CD4-positive, alpha-beta T cell treated with Interferon gamma for 1 hour (primary cell): Measurements from ENCODE around the gene DDC.
"Not testable (repeated sequence)": the region's sequence is repeated elsewhere in the genome, so short reads cannot be mapped to it uniquely, and the experiment has no call there.

Experiments
- DNase-seq: peaks from one replicate; pipeline ENCODE4 v3.0.0-alpha.2; 2020

The DDC gene

DNA sequence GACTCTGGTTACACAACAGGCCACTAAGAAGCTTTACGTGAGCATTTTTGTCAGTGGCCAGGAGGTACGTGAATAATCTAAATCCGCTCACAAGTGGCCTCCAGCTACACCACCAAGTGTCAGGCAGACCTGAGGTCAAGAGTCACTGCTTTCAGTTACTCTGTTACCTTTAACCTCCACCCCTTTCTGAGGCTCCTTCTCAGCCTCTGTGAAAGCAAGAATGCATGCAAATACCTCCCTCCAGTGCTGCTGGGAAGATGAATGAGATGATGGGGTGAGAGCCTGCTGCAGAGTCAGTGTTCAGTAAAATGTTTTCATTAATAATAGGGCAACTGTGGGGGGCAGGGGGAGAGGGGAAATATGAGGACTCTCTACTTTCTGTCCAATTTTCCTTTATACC lies 11.2 kb downstream of the DDC start:
- DNase-seq: no peak

DNA sequence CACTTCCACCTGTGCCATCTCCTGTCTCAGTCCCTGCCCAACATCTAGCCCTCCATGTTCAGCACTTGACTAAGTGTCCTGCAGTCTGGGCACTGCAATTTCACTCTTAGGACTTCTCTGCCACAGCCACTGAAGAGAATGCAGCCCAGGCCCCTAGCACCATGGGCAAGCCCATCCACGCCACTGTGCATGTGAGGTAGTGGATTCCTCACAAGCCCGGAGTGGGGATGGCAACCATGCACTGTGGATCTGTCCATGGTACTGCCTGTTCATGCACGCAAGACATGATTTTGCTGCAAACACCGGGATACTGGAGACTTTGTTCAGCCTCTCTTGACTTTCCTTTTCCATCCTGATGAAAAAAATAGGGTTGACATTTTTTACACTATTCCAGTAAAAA lies 12.3 kb downstream of the DDC start:
- DNase-seq: no peak

DNA sequence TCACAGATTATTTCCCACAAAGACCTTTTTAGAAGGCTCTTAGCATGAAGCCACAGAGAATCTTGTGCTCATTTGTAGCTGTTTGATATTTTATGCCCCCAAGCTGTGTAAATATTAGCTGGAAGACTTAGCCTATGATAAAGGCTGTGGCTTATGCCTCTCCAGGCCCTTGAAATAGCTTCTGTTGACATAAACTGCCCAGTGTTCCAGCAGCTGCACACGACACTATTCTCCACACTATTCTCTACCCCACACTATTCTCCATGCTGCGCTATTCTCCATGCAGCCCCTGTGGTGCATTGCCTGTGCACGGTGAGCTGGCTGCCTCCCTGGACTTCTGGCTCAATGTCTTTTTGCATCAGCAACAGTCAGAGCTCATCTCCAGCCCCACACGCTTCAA lies 13.1 kb downstream of the DDC start:
- DNase-seq: no peak

DNA sequence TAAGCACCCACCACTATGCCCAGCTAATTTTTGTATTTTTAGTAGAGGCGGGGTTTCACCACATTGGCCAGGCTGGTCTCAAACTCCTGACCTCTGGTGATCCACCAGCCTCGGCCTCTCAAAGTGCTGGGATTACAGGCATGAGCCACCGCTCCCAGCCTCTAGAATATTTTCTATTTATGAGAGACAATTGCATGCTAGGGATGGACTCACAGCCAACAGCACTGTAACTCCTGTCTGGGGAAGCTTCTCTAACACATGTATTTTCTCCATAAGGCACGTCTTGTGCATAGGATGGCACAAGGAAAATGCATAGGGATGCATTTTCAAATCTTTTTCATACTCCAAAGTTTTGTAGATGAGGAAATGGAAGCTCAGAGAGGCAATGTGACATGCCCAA lies 19.6 kb downstream of the DDC start:
- not testable (repeated sequence) for DNase-seq

GRCh38 chr7:50544992-50545391 lies 20.2 kb downstream of the DDC start:
- no peak for DNase-seq

DNA sequence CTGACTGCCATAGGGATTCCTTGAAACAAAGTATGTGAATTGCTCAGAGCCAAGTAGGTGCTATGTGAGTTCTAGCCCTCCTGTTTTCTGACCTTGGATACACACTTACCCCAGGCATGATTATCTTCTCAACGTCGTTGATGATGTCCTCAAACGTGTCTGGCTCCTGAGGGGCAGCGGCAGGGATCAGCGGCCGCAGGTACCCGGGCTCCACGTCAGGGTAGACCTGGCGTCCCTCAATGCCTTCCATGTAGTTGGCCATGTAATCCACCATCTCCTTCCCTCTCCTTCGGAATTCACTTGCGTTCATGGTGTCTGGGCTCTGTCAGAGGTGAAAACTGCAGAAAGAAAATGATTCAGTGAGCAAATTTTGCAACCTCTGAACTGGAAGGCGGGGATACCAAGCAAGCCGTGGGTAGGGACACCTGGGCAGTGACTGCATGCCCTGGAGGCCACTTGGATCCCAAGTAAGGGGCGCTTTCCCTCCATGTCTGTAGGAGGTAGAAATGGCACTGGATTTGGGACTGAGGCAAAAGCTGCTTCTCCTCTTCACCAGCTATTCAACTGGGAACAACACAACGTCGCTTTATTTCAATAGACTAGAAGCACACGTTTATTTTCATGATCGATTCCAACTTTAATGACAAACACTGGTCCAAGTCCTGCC lies 21.3 kb downstream of the DDC start:
- no peak for DNase-seq

DNA sequence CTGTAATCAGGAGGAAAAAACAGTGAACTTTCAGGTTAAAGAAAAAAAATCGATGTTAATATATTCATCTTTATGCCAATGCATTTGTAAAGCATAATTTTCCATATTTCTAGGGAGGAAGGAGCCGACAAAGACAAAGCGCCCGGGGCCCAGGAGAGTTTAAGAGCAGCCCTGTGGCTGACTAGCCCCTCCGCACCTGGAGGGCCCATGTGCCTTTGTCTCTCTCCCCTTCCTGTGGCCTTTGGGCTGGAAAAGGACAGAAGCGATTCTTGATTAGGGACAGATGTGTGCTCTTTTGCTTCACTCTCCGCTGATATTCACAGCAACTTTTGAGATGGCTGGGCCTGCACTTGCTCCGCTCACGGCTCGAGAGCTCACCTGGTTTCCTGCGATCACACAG lies 23.1 kb downstream of the DDC start:
- no peak for DNase-seq

GRCh38 chr7:50540785-50541579 lies 24.2 kb downstream of the DDC start:
- DNase-seq: no peak

- no peak for DNase-seq
These were observed 25.5 kb downstream of the DDC start for GRCh38 chr7:50539725-50540124.

- no peak for DNase-seq
These were observed 26.7 kb downstream of the DDC start for GRCh38 chr7:50538478-50538877.

GRCh38 chr7:50537417-50537816 lies 27.8 kb downstream of the DDC start:
- no peak for DNase-seq

DNA sequence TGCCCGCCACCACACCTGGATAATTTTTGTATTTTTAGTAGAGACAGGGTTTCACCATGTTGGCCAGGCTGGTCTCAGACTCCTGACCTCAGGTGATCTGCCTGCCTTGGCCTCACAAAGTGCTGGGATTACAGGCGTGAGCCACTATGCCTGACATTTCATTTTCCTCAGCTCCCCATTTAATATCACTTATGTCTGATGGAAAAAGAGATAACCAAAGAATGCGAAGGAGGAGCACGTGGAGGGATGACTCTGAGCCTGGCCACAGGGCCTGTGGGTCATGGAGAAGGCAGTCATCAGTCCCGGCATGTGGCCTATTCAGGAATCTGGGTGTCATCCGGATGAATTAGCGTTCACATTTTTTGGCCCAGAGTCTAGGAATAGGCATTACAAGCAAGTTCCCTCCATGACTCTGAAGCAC lies 29.9 kb downstream of the DDC start:
- DNase-seq: not testable (repeated sequence)

DNA sequence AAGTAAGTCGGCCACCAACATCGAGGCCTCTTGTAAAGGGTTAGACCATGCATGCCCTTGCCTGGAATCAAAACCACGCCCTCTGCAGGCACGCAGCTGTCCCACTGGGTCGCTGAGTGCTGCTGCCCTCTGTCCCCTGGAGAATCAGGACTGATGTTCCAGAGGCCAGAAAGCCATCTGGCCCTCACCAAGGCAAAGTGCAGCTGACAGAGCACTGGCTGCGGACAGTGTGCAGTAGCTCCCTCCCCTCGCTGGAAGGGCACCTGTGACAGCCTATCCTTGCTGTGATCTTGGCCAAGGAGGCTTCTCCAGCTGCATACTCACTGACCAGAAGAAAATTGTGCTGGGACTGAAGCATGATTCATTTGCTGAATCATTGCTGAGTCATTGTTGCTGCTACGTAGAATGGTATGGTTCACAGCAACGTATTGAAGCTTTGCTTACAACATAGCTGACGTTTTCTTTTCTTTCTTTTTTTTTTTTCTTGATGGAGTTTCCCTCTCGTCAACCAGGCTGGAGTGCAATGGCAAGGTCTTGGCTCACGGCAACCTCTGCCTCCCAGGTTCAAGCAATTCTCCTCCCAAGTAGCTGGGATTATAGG lies 30.4 kb downstream of the DDC start:
- DNase-seq: no peak

DNA sequence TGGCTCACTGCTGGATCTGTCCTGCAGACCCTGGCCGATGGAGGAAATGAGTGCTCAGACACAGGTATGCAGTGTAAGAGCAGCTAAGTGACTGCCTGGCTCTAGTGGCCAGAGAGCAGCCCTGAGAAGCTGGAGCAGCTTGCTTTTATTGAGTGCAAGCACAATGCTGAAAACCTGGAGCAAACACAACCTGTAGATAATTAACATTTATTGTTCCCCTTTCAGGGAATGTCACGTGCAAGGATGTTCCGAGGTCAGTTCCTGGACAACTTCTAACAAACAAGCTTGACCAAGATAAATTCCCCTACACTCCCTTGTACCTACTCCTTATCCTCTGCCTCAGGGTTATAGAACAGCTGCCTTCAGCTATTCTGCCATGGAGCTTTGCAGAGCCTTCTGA lies 31.3 kb downstream of the DDC start:
- no peak for DNase-seq

GRCh38 chr7:50531928-50532327 lies 33.3 kb downstream of the DDC start:
- no peak for DNase-seq

DNA sequence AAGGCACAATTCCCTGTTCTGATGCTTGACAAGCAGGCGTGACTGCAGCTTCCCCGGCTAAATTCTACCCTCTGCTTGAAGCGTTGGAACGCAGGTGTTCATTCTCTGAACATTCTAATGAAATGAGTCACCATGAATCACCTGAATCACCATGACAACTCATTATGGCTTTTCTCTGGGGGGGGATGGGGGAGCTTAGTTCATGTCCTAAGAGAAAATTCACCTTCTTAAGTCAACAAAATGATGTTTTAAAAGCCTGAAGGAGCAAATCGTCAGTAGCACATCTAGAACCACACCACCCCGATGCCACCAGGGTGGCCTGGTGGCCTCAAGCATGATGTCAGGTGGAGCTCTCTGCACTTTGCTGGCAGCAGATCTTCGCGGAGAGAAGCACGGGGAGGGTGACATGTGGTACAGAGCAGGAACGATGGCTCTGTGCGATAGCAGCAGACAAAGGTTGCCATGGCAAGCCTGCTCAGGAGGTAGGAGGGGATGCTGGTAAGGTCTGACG lies 33.7 kb downstream of the DDC start:
- no peak for DNase-seq

- no peak for DNase-seq
These were observed 34.4 kb downstream of the DDC start for GRCh38 chr7:50530766-50531165.

- DNase-seq: no peak
These were observed 35.9 kb downstream of the DDC start for GRCh38 chr7:50529093-50529862.

- DNase-seq: no peak
These were observed 36.7 kb downstream of the DDC start for GRCh38 chr7:50528266-50529092.

DNA sequence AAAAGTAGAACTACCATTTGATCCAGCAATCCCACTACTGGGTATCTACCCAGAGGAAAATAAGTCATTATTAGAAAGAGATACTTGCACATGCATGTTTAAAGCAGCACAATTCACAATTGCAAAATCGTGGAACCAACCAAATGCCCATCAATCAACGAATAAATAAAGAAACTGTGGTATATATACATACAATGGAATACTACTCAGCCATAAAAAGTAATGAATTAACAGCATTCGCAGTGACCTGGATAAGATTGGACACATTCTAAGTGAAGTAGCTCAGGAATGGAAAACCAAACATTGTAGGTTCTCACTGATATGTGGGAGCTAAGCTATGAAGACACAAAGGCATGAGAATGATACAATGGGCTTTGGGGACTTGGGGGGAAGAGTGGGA lies 45.9 kb downstream of the DDC start:
- DNase-seq: not testable (repeated sequence)

DNA sequence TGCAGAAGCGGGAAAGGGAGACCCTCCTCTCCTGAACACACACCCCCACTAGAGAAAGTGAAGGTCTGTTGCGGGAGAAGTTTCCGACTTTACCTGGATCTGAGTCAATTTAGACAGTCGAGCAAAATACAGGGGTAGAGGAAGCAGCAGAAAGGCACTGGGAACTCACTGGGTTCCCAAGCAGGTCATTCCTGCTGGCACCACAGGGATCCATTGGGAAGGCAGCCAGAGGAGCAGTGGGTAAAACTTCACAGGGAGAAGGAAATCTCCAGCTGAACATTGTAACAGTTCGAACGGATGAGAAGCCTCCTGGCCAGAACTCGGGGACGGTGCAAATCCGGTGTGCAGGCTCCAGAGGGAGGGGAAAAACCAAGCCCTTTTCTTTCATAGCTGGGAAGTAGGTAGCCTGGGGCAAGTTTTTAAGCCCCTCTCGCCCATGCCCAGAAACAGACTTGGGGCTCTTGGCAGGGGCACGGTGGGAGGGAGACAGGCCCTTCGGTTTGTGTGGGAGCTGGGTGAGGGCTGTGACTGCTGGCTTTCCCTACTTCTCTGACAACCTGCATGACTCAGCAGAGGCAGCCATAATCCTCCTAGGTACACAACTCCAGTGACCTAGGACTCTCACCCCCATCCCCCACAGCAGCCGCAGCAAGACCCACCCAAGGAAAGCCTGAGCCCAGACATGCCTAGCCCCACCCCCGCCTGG lies 51.9 kb downstream of the DDC start:
- DNase-seq: no peak

DNA sequence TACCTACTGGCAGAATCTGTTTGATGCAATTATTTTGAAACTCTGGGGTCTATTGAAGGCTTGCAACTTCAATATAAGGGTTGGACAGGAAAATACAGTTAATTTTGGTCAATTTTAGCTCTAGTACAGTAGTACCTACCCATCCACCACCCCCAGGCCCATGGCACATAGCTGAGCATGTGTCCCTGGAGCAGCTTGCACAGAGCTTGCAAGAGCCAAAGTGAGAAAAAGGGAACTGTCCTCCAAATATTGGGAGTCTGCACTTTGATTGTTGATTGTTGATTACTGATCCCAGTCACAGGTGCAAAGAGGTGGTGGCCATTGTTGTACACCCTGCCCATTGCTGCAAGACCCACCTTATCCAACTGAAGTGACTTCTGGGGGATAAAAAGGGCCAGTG lies 52.8 kb downstream of the DDC start:
- no peak for DNase-seq
